K562 (cell line): Measurements from ENCODE around the gene WFDC2.

ENCODE experiments used
- JUN ChIP-seq, 2 experiments: sonication (generic) in 1 of 2; formaldehyde crosslinking in 1 of 2; IDR thresholded peaks; 2 replicates each; pipeline versions ENCODE4 v1.6.1 to v1.8.0; 2012 to 2022; ENCODE audit warnings: borderline replicate concordance in 2 of 2, mild to moderate bottlenecking in 2 of 2, improper control_type of control experiment in 1 of 2, low read depth in 1 of 2, low read length in 1 of 2, missing genetic modification reagents in 1 of 2
- POLR2A ChIP-seq: fragments of 450-650 bp; conservative IDR thresholded peaks from 2 replicates; pipeline ENCODE4 v1.6.1; 2016
- POLR2H ChIP-seq: IDR thresholded peaks from 2 replicates; pipeline ENCODE4 v1.6.1; 2016; ENCODE audit warnings: missing genetic modification characterization, low read depth, mild to moderate bottlenecking, control low read depth, missing compliant biosample characterization, moderate library complexity
- RFX7 ChIP-seq: fragments of 250-450 bp; sonication (Bioruptor Pico); IDR thresholded peaks from 2 replicates; pipeline ENCODE4 v1.5.1; 2021; ENCODE audit warnings: mild to moderate bottlenecking
- ZZZ3 ChIP-seq: fragments of 450-650 bp; IDR thresholded peaks from 2 replicates; pipeline ENCODE4 v1.6.1; 2016; ENCODE audit warnings: antibody characterized with exemption, mild to moderate bottlenecking, moderate library complexity
- TF ChIP-seq, protein P1 (sequence below), 3 experiments: IDR thresholded peaks in 2 of 3; conservative IDR thresholded peaks in 1 of 3; 2 replicates each; pipeline ENCODE4 v1.5.1; 2011 to 2012; ENCODE audit warnings: low read length in 3 of 3, mild to moderate bottlenecking in 3 of 3, control low read depth in 2 of 3, improper control_type of control experiment in 1 of 3, inconsistent platforms in 1 of 3, low read depth in 1 of 3, mixed read lengths in 1 of 3, moderate library complexity in 1 of 3; ENCODE audit not compliant: insufficient read depth in 2 of 3
- TF ChIP-seq, protein P2 (sequence below), 2 experiments: fragments of 450-650 bp in 1 of 2; sonication (generic) in 1 of 2; formaldehyde crosslinking in 1 of 2; IDR thresholded peaks in 1 of 2; conservative IDR thresholded peaks in 1 of 2; 2 replicates each; pipeline versions ENCODE4 v1.6.1 to v1.8.1; 2016 to 2023; ENCODE audit warnings: mild to moderate bottlenecking in 2 of 2, moderate library complexity in 2 of 2, inconsistent platforms in 1 of 2, missing genetic modification reagents in 1 of 2

DNA sequence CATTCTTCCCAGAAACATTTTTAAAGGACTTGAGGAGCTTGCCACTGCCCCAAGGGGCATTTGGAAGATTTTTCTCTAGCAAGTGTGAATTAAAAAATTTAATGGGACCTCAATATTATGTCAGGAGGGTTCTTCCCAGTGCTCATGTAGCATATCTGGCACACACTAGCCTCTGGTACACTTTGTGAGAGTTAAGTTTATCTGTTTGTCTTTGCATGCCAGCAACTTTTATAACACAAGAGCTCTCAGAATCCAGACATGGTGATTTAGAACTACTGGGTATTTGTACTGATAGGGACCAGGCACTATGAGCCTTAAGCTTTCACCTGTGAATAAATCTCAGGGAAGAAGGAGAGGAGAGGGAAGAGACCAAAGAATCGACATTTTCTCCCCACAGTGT, 33.0 kb downstream of the WFDC2 start:
- TF ChIP-seq POLR2A (no peak), JUN (IDR thresholded peaks at IDR 0.05; ENCODE audit: borderline replicate concordance, low read depth, low read length) (no peak), JUN (CRISPR knock-in tag; IDR thresholded peaks at IDR 0.05; ENCODE audit: borderline replicate concordance) (no peak), RFX7 (CRISPR knock-in tag) (no peak), POLR2H (no peak), ZZZ3 (no peak)
- TF ChIP-seq, protein P1, sequence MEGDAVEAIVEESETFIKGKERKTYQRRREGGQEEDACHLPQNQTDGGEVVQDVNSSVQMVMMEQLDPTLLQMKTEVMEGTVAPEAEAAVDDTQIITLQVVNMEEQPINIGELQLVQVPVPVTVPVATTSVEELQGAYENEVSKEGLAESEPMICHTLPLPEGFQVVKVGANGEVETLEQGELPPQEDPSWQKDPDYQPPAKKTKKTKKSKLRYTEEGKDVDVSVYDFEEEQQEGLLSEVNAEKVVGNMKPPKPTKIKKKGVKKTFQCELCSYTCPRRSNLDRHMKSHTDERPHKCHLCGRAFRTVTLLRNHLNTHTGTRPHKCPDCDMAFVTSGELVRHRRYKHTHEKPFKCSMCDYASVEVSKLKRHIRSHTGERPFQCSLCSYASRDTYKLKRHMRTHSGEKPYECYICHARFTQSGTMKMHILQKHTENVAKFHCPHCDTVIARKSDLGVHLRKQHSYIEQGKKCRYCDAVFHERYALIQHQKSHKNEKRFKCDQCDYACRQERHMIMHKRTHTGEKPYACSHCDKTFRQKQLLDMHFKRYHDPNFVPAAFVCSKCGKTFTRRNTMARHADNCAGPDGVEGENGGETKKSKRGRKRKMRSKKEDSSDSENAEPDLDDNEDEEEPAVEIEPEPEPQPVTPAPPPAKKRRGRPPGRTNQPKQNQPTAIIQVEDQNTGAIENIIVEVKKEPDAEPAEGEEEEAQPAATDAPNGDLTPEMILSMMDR (IDR thresholded peaks at IDR 0.05 in 2 of 3, conservative IDR thresholded peaks at IDR 0.05 in 1 of 3; ENCODE audit: insufficient read depth in 2 of 3, low read depth in 1 of 3, low read length in 3 of 3): no peak
- TF ChIP-seq, protein P2, sequence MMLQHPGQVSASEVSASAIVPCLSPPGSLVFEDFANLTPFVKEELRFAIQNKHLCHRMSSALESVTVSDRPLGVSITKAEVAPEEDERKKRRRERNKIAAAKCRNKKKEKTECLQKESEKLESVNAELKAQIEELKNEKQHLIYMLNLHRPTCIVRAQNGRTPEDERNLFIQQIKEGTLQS (IDR thresholded peaks at IDR 0.05): no peak
- TF ChIP-seq, protein P2 (CRISPR knock-in tag; conservative IDR thresholded peaks at IDR 0.05): no peak
